ENCODE measurements around the gene WTAP.

DNA sequence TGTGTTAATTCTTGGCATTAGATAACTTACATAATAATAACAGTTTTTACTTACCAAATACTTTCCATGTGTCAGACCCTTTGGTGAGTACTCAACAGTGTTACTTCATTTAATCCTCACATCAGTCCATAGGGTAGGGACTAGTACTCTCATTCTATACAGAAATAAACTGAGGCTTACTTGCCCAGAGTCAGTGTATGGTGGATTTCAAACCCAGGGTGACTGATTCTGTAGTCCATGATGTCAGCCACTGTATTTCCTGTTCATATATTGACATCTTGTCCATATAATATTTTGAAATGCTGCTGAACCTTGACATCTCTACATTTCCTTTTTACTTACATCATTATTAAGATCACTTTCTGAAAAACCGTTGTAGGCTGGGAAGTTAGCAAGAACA, 70.2 kb downstream of the WTAP start:
- TF ChIP-seq, protein P1, sequence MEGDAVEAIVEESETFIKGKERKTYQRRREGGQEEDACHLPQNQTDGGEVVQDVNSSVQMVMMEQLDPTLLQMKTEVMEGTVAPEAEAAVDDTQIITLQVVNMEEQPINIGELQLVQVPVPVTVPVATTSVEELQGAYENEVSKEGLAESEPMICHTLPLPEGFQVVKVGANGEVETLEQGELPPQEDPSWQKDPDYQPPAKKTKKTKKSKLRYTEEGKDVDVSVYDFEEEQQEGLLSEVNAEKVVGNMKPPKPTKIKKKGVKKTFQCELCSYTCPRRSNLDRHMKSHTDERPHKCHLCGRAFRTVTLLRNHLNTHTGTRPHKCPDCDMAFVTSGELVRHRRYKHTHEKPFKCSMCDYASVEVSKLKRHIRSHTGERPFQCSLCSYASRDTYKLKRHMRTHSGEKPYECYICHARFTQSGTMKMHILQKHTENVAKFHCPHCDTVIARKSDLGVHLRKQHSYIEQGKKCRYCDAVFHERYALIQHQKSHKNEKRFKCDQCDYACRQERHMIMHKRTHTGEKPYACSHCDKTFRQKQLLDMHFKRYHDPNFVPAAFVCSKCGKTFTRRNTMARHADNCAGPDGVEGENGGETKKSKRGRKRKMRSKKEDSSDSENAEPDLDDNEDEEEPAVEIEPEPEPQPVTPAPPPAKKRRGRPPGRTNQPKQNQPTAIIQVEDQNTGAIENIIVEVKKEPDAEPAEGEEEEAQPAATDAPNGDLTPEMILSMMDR (IDR thresholded peaks at IDR 0.05): no peak
- no peak for TF ChIP-seq POLR2A (IDR thresholded peaks at IDR 0.05)

Data from transverse colon (tissue), 3 donors.